Lung (tissue), 12 donors: ENCODE data around the gene FRY. TPM values are rescaled to one million over a fixed set of nuclear protein-coding genes. Genes with fewer than 3 reads are reported as not detected.
A peak's percentile ranks its signal among the peaks of the same experiment; 100 is the strongest.
"Not testable (repeated sequence)": the region's sequence is repeated elsewhere in the genome, so short reads cannot be mapped to it uniquely, and the experiment has no call there.

ENCODE experiments used
- ATAC-seq: fragments of 200-7000 bp; cut with Tn5 transposase; one replicate; pipeline ENCODE4 v1.9.1; 2020; ENCODE audit warnings: moderate number of reproducible peaks; ENCODE audit not compliant: insufficient read depth, low FRiP score
- DNase-seq, 3 donors: peaks; one replicate each; pipeline ENCODE4 v3.0.0-alpha.2; 2013 to 2017
- H3K27ac ChIP-seq, 2 donors: one replicate each; pipeline ENCODE4 v1.5.1; 2013; ENCODE audit warnings: mild to moderate bottlenecking in 2 of 2, moderate library complexity in 2 of 2, control low read depth in 1 of 2, inconsistent platforms in 1 of 2, low read depth in 1 of 2, low read length in 1 of 2
- H3K27me3 ChIP-seq, 3 donors: one replicate each; pipeline ENCODE4 v1.5.1; 2013; ENCODE audit warnings: low read length in 2 of 3; ENCODE audit not compliant: control insufficient read depth in 3 of 3, insufficient read depth in 3 of 3
- H3K36me3 ChIP-seq, 4 donors: one replicate each; pipeline ENCODE4 v1.5.1; 2013; ENCODE audit warnings: low read length in 4 of 4, mild to moderate bottlenecking in 1 of 4, moderate library complexity in 1 of 4; ENCODE audit not compliant: control insufficient read depth in 4 of 4, insufficient read depth in 4 of 4
- H3K4me1 ChIP-seq, 5 donors: one replicate each; pipeline ENCODE4 v1.5.1; 2013; ENCODE audit warnings: low read length in 5 of 5, mild to moderate bottlenecking in 2 of 5, moderate library complexity in 1 of 5; ENCODE audit not compliant: control insufficient read depth in 5 of 5, insufficient read depth in 5 of 5
- H3K4me3 ChIP-seq: one replicate; pipeline ENCODE4 v1.5.1; 2013; ENCODE audit warnings: mild to moderate bottlenecking, control low read depth, moderate library complexity
- H3K9ac ChIP-seq, 2 donors: one replicate each; pipeline ENCODE4 v1.5.1; 2013; ENCODE audit warnings: low read length in 2 of 2, control low read depth in 1 of 2; ENCODE audit not compliant: insufficient read depth in 1 of 2
- H3K9me3 ChIP-seq, 4 donors: one replicate each; pipeline ENCODE4 v1.5.1; 2013; ENCODE audit warnings: low read length in 3 of 4, mild to moderate bottlenecking in 1 of 4, moderate library complexity in 1 of 4; ENCODE audit not compliant: control insufficient read depth in 4 of 4, insufficient read depth in 3 of 4
- CTCF ChIP-seq: IDR thresholded peaks from 2 replicates; pipeline ENCODE4 v1.5.1; 2012; ENCODE audit warnings: mild to moderate bottlenecking; ENCODE audit errors: control extremely low read depth, extremely low read depth
- WGBS, 2 donors: extraction: QIAGEN DNeasy Blood & Tissue Kit; methylation state at CpG; one replicate each; pipeline ENCODE4 v1.1.7; 2013; 5-methylcytosine and 5-hydroxymethylcytosine counted together
- polyA plus RNA-seq, 2 donors: library from polyadenylated mRNA; stranded (reverse); fragments of 200-250 nt; gene quantifications; one replicate each; pipeline ENCODE4 v1.2.1, GENCODE V29; 2013
- total RNA-seq, 2 donors: library from RNA; depleted of rRNA in 1 of 2; stranded (reverse); fragments of >200 nt in 1 of 2; gene quantifications; one replicate each; pipeline ENCODE4 v1.2.1, GENCODE V29; 2014 to 2021
- donor health status: control.
- donor health status: control.
- donor health status: Bipolar disorder and iron deficiency.
- donor health status: healthy.
- donor health status: DM: yes; HTN: yes; CAD: no.

The FRY gene
- total and polyA plus RNA-seq, 4 donors = 7.4 to 79.6 (median 43.9) TPM

DNA sequence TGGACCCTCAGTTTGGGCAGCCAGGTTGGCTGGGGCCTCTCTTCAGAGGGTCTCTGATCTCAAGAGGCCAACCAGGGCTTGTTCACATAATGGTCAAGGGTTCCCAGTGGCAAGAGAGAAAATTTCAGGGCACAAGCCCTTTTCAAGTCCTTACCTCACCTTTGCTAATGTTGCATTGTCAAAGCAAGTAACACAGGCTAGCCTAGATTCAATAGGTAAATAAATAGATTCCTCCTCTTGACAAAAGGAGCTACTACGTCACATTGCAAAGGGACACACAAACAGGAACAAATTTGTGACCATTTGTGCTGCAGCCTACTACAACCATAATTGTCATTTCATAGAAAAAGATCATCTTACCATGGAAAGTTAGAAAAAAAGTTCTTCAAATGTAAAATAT lies 33.9 kb upstream of the FRY start:
- Histone ChIP-seq H3K4me1 (peaks cover 0 to 6% (median 0%) of the 10 kb centered on the region in 5 donors), H3K27ac (no peak overlapping the region), H3K27me3 (no peaks in the 10 kb centered on the region), H3K9ac (no peak overlapping the region), H3K9me3 (no peaks in the 10 kb centered on the region), H3K36me3 (no peaks in the 10 kb centered on the region), H3K4me3 (no peak overlapping the region)
- ATAC-seq (no peak), DNase-seq (no peak)
- TF ChIP-seq CTCF = no peak
- 66 to 71% methylated on average over 1 of the region's 1 CpG for WGBS, 2 donors

- peak in 2 of 3 donors; percentile 15 to 58 for DNase-seq
- no peak overlapping the region for H3K9ac ChIP-seq
- no peak for TF ChIP-seq CTCF
- H3K4me1 ChIP-seq = peaks cover 0 to 6% (median 0%) of the 10 kb centered on the region in 5 donors
- no peaks in the 10 kb centered on the region for H3K9me3 ChIP-seq
- H3K27ac ChIP-seq = no peak overlapping the region
- WGBS, 2 donors = 54 to 90% methylated on average over 6 of the region's 6 CpGs
- H3K27me3 ChIP-seq = no peaks in the 10 kb centered on the region
- no peaks in the 10 kb centered on the region for H3K36me3 ChIP-seq
- no peak overlapping the region for H3K4me3 ChIP-seq
- ATAC-seq = no peak
Observed at GRCh38 chr13:31998131-31998530, 33.4 kb upstream of the FRY start.

DNA sequence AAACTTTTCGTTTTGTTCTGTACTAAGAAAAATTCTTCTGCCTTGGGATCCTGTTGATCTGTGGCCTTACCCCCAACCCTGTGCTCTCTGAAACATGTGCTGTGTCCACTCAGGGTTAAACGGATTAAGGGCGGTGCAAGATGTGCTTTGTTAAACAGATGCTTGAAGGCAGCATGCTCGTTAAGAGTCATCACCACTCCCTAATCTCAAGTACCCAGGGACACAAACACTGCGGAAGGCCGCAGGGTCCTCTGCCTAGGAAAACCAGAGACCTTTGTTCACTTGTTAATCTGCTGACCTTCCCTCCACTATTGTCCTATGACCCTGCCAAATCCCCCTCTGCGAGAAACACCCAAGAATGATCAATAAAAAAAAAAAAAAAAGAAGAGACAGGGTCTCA lies 30.8 kb upstream of the FRY start:
- H3K27ac ChIP-seq, DNase-seq, H3K4me3 ChIP-seq, H3K27me3 ChIP-seq, H3K9me3 ChIP-seq, ATAC-seq, H3K9ac ChIP-seq, H3K36me3 ChIP-seq, H3K4me1 ChIP-seq: not testable (repeated sequence)
- WGBS, 2 donors = 24 to 48% methylated on average over 1 to 4 of the region's 7 CpGs

DNA sequence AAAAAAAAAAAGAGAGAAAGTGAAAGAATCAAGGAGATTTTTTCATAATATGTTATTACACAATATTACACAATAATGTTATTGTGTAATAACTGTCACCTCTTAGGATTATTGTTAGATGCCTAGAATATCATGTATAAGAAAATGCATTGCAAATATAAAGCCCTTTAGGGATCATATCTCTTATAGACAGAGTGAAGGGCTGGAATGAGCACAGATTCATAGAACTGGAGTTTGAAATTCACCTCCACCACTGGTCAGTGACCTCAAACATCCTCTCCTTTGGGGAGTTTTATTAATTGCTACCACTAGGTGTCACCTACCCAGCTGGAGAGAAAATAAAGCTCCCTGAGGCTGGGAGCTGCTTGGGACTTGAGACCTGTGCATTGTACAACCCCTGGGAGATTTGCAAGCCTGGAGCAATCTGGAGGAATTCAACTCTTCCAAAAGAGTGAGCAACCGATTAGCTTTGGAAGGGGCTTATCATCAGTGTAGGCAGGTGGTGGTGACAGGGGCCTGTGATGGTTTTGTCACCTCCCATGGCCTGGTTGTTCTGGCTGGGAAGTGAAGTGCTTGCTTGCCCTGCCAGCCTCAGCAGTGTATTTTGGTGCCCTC lies 30.3 kb upstream of the FRY start:
- no peaks in the 10 kb centered on the region for H3K27me3 ChIP-seq
- peak; percentile 31 for TF ChIP-seq CTCF
- peak overlapping the region in 1 of 2 donors; percentile 55 for H3K27ac ChIP-seq
- H3K9me3 ChIP-seq = no peaks in the 10 kb centered on the region
- no peak overlapping the region for H3K4me3 ChIP-seq
- no peaks in the 10 kb centered on the region for H3K36me3 ChIP-seq
- peak; percentile 86 for ATAC-seq
- H3K4me1 ChIP-seq = peaks cover 0 to 6% (median 0%) of the 10 kb centered on the region in 5 donors
- peak in 2 of 3 donors; percentile 42 to 50 for DNase-seq
- WGBS, 2 donors = 56 to 75% methylated on average over 1 of the region's 1 CpG
- no peak overlapping the region for H3K9ac ChIP-seq
